Globus pallidus (tissue), 1 donor: ENCODE results near the gene PLCB1.

Experiments used
- DNase-seq: peaks from one replicate; pipeline ENCODE4 v3.0.0-alpha.2; 2015; ENCODE audit warnings: low spot score

PLCB1 gene

DNA sequence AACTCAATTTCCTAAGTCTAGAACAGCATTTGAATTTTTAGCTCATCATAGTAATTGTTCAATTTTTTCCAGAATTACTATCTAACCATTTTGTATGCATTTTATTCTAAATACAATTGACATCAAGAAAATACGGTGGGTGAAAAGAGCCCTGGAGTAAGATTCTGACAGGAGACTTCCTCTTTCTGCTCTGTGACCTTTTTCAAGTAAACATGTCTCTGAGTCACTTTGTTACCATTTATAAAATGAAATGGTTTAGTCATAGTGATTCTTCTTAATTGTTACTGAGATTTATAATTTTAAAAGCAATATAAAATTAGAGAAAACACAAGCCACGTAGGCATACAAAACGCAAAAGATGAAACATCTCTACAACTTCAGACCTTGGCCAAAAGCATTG lies 80.2 kb downstream of the PLCB1 start:
- DNase-seq, result no peak

DNA sequence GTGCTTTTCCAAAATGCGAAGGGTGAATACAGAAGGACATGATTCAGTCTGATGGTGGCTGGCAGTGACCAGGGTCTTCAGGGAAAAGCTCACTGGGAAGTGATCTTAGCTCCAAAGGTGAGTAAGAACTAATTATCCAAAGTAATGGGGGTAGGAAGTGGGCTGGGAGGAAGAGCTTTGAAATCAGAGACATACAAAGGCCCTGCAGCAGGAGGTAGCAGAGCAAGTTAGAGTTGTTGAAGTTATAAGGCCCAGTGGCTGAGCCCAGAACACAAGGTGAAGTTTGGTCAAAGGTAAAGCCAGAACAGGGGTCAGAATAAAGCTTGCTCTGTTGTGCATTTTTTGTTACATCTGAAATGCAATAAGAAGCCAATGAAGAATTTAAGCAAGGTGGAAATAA lies 81.2 kb downstream of the PLCB1 start:
- no peak for DNase-seq

DNA sequence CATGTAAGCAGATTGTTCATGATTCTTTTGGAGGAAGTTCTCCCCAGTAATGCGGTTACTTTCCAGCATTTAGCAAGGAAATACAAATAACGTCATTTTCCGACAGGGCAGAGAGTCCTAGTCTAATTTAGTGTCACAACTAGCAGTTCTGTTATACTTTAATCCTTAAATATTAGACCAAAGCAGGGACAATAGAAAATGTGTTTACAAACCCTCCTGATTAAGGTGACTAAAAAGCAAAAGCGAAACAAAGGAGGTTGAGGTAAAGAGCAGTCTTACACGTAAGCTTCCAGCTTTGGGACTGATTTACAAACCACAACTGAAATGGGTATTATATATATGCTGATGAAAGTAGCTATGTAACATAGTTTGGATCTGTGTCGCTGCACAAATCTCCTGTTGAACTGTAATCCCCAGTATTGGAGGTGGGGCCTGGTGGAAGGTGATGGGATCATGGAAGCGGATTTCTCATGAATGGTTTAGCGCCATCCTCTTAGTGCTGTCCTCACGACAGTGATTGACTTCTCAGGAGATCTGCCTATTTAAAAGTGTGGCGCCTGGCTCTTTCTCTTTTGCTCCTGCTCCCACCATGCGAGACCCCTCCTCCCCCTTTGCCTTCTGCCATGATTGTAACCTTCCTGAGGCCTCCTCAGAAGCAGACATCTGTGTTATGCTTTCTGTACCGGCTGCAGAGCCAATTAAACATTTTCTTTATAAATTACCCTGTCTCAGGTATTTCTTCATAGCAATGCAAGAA lies 81.9 kb downstream of the PLCB1 start:
- no peak for DNase-seq

DNA sequence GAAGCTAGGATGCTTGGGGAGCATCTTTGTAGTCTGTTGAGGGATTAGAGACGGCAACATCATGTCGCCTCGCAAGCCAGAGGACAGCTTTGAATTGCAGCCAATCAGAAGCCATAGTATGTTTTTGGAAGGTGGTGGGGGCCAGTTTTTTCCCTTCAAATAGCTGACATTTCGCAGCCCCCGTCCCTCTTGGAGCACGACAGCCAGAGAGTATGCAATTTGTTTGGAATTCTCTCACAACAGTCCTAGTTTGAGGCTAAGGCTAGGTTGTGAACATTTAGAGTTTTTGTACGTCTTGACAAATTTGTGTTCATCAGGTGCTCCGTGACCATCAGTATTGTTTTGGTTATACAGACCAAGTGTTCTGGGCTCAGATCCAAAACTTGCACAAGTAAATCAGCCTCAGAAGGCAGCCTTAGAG lies 83.3 kb downstream of the PLCB1 start:
- DNase-seq, result no peak

DNA sequence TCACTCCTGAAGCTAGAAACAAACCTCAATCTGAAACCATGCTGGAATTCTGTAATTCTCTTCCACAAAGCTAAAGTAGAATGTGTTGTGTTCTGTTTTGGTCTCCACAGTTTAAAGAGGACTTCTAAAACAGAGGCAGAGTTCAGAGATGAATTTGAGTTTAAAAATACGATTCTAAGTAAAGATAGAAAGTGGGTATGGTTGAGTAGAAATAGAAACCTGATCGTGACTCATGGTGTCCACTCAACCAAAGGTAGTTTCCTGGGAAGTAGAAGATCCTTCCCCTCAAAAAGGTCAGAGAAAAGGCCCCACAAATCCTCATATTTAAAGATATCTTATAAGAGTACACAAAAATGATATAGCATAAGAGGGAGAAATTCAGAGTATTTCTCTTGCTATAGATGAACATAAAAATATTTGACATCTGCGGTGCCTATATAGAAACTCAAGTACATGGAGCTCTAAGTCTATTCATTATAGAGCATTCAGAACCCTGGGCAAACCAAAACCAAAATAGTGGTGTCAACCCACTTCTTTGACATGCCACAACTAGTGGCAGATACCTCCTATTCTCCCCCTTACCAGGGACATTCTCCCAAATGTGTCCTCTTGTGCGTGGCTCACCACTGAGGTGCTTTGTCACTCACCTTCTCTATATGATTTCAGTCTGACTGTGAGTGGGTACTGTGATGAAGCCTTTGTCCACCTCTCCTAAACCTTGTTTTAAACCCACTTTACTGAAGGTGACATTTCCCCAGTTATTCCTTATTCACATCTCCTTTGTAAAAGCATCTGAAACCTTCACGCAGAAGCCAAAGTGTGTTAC lies 84.5 kb downstream of the PLCB1 start:
- no peak for DNase-seq

DNA sequence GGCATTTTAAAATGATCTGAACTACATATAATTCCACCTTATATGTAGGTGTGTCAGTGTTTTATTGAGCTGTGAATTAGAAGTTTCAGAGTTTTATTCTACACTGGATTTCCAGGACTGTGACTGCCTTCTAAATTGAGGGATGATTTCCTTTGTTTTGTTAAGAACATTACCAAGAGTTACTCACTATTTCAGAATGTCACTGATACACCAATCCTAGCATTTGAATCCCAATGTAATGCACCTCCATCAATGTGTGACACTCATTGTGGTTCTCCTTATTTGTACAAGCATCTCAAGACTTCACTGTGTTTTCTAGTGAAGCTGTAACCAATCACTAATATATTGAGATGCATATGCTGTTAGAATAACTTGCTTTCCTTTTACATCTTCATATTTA lies 86.8 kb downstream of the PLCB1 start:
- no peak for DNase-seq

DNA sequence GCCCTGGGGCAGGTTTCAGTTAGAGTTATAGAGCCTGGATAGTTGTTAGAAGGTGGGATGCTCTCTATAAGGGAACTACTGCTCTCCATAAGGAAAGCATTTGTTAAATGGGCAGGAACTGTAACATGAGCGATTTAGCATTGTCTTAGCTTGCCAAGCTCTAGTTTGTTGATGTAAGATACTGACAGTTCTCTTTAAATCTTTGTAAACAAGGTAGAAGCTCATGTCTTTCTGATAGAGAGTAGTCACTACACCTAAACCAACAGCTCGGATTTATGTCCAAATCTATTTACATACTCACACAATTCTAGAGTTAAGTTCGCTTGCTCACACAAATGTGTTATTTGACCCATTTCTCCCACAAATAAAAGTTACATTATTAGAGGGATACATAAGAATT lies 87.3 kb downstream of the PLCB1 start:
- no peak for DNase-seq

DNA sequence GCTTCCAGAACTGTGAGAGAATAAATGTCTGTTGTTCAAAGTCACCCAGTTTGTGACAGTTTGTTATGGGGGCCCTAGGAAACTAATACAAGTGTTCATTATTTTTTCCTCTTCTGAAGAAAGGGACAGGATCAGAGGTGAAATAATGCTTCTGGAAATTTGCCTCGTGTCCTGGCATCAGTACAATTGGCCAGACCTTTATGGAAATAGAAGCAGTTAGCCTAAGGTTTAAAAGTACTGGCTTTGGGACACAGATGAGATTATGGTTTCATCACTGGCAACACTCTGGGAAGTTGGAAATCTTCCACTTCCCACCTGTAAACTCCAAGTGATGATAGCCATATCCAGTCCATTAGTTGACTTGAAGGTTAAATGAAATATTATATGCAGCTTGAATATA lies 88.7 kb downstream of the PLCB1 start:
- DNase-seq, result no peak

DNA sequence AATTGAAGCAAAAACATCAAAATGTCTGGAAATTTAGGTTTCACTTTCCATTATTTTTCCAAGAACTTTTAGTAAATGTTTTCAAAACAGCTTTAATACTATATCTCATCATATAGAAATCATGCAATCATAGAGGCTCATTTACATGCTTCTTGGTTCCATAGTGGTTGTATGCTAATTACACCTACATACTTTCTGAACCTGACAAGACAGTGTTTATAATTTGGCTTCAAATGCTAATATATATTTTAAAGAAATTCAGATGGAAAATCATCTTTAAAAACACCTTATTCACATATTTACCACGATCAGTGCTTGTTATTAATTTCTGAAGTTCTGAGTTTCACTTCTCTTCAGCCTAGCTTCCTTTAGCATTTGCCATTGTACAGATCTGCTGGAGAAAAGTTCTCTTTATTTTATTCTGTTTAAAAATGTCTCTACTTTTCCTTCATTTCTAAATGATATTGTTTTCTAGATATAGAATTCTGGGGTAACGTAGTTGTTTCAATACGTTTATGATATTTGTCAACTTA lies 89.9 kb downstream of the PLCB1 start:
- DNase-seq, result no peak

DNA sequence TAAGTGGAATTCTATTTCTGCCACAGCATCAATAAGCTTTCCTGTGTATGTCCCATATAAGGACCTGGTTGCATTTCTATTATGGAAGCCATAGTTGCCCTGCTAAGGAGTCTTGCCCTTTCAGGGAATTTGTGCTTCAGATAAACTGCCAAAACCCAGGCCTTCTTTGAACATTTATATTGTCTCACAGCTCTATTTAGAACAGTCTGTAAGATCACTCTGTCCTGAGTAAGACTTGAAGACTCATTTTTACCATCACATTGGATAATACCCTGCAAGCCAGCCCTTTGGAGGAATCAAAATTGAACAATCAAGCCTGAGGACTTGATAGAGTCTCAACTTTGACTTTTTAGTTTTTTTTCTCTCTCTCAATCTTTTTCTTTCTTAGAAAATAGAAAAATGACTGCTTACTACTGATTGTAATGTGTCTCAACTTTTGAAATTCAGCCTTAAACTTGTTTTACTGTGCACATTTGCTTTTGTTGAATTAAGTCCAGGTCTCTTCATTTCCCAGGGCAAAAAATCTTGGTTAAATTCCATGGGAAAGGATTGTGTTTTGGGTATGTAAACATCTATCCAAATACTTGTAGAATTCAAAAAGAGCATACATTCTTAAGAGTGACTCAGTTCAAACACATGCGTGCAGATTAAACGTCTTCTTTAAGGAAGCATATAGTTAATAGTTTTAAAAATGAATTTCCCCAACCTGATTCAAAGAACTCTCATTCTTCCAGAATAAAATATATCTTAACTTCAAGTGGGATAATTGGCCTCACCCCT lies 91.2 kb downstream of the PLCB1 start:
- no peak for DNase-seq

DNA sequence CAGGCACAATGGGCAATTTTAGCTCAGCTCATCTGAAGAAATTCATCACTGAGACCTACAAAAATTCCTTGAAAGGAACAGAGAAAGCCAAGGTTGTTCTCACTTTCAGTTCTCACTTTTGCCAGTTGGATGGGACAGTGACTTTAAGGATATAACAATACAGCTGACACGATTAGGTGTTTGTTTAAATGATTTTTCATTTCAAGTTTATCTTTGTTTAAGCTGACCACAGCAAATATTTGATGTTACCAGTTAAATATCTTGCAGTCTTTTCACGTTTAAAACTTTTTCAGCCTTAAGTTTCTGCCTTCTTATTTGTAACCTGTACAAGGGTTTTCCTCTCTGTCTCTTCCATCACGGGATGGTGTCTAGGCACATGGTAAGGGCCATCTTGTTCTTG lies 93.6 kb downstream of the PLCB1 start:
- no peak for DNase-seq

DNA sequence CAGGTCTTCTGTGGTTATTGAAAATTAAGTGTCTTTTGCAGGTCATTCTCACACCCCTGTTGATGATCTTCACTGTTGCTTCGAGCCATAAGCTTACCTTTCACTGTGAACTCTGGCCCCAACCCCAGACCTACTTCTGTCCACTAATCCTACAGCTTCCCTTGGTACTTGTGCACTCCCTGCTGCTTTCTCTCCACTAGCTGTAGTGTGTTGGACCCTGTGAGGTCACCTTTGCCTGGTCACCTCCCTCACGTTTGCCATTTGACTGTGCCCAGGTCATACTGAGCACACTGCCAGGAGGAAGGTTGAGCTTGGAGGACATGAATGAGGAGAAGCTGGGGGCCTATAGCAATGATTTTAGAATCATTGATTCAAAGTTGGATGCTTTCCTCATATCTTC lies 94.0 kb downstream of the PLCB1 start:
- DNase-seq, result no peak

DNA sequence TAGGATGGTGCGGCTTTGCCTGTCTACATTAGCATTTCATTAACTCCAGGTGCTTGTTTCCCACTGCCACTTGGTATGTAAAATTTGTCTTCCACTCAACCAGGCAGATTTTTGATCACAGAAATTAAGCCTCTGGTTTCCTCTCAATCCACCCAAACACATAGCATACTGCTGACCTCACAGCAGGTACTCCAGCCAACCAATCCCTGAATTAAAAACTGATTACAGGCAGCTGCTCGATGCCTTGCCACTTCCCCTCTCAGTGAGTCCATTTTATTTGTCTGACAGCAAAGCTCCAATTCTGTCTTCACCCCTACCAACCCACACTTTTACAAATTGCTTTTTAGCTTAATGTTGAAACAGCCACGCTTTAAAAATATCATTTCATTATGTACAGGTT lies 95.2 kb downstream of the PLCB1 start:
- no peak for DNase-seq

DNA sequence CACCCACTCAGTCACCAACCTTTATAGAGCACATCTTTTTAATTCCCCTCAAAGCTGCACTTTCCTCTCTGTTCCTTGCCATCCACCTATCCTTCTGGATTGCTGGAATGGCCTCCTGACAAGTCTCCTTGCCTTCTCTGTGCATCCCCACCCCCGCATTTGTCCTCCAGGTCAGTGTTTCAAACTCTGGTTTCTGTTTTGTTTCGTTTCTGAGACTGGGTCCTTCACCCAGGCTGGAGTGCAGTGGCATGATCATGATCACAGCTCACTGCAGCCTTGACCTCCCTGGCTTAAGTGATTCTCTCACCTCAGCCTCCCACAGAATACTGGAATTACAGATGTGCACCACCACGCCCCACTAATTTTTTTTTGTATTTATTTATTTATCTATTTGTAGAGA lies 96.2 kb downstream of the PLCB1 start:
- DNase-seq, result no peak

DNA sequence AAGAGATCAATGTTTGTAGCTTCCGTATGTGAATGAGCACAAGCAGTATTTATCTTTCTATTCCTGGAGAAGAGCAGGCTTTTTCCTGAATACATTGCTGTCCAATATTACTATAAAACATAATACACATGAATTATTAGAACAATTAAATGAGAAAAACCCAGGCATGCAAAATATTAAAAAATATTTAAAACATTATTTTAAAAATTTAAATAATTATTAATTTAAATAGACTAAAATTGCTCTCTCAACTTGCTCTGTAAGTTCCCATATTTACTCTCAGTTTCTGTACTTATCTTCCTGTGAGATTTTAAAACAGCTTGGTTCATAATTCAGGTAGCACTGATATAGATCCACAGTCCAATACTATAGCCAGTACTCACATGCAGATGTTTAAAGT lies 97.0 kb downstream of the PLCB1 start:
- DNase-seq, result no peak

DNA sequence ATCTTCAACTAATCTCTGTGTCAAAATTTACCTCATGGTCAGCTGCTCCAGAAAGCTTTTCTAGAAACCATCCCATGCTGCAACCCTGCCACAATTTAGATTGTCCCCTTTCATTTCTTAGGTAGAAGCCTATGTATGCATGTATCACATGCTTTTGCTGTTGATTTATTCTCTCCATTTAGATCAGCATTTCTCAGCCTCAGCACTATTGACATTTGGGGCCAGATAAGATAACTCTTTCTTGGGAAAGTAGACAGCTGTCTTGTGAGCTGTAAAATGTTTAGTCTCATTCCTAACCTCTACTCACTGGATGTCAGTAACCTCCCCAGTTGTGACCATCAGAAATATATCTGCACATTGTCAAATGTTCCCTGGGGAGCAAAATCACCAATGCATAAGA lies 99.0 kb downstream of the PLCB1 start:
- no peak for DNase-seq

DNA sequence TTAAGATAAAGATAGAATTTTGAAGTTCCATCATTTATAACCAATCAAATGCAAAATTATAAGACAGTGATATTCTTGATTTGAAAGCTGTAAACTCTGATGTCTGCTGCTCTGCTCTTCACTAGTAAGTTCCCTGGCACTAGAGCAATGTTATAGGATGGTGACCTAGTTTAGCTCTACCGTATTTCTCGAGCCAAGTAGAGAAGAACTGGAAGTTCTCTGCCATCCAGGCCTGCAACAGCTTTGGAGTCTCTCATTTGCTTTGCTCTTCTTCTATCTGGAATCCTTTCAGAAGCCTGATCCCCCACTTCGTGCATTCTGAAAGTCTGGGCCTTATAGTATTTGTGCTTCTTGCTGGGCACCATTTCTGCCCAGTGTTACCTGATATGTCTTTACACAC lies 100.3 kb downstream of the PLCB1 start:
- no peak for DNase-seq

DNA sequence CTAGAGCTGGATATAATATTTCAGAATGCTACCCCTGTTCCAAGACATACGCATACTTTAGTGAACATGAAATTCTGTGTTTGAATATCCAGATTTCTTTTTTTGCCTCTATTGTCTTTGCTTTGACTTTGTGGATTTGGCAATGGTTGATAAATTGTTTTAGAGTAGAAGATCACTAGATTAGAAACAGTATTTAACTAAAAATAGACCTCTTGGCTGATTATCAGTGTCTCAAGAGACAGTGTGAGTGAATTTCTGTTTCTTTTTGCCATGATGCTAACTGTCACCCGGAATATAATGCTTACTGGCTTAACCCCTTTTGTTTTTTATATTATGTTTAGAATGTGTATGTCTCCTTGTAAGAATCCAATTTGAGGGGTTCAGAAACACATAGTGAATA lies 102.5 kb downstream of the PLCB1 start:
- DNase-seq, result no peak

DNA sequence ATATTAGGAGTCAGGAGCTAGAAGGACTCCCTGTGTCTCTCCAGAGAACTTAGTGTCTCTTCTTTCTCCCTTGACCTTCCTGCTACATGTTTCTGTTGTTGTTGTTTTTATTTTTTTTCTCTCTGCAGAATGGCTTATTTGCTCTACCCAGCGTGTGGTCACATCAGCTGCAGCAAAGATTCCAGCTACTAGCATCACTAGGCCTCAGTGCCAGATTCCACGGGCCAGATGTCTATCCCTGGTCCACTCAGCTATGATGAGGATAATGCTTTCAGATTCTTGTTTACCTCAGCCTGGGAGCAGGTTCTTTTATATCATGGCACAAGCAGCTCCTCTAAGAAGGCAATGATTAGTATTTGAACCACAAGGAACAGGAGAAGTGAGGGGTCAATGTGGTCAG lies 110.0 kb downstream of the PLCB1 start:
- no peak for DNase-seq

DNA sequence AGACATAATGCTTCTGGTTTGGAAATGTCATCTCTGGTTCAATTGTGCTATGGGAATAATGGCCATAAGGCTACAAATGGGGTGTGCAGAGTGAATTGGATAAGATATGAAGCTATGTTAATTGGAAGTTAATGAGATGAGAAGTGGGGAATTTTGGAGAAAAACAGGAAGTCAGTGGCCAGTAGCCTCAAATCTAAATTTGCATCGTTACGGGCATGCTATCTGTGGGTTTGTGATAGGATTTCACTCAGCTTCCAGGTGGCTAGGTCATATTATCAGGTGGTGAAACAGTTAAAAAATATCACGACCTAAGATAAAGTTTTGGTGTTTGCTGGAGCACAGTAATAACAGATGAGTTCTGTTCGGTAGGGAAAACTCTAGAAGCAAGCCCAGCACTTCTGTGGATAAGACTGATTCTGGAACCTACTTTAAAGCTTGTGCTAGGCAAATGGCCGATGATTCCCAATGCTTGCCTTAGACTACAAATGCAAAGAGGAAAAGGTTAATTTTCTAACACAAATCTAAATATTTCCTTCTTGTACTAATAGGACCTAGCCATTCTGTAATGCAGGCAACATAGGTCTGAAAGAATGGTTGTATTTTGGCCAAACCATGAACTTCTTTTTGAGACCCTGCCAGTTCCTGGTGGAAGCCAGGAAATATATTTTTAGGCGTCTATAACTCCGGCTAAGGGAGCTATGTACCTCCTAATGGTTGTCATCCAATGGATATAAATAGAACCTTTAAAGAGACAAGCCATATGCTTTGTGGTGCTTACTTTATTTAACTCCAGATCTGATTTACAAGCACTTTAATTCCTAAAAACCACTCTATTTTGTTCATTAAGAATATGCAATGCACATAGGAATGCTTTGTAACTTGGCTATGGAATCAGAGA lies 111.0 kb downstream of the PLCB1 start:
- no peak for DNase-seq

DNA sequence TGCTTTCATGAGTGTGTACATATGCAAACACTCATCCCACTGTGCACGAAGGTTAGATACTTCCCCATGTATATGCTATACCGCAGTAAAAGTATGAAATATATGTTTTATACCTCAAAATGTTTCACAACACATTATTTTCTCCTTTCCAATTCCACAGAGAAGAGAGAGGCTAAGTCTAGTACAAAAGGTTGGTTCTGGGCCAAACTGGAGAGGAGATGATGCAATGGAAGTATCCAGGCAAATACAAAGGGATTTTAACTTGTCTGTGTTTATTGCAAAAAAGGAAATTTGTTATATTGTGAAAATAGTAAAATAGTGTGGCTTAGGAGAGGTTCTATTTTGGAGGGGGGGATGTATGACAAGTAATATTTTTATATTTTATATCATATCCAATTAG lies 112.6 kb downstream of the PLCB1 start:
- peak; percentile 9 for DNase-seq

DNA sequence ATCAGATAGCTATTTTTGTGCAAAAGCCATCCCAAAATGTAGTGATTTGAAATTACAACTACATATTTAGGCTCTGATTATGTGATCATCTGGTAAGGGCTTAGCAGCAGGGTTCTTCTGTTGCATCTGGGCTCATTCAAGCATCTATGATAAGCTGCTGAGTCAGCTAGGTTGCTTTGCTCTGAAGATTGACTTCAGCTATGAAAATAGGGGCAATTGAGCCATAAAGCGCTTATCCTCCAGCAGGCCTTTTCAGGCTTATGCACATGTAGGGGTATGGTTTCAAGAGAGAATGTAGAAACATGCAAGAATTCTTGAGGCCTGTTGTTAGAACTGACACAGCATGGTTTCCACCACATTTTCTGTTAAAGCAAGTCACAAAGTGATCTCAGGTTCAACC lies 114.1 kb downstream of the PLCB1 start:
- no peak for DNase-seq
